Naive thymus-derived CD4-positive, alpha-beta T cell (primary cell): ENCODE data around the gene RIPOR1. TPM values are rescaled to one million over a fixed set of nuclear protein-coding genes. Genes with fewer than 3 reads are reported as not detected.
"Not testable (repeated sequence)": the region's sequence is repeated elsewhere in the genome, so short reads cannot be mapped to it uniquely, and the experiment has no call there.

Experiments
- ATAC-seq: fragments of 150-1000 bp; cut with Tn5 transposase; 2 replicates; pipeline ENCODE4 v1.10.0; 2021; ENCODE audit warnings: mild to moderate bottlenecking, moderate library complexity
- CTCF ChIA-PET: fragments of 350-600 bp; sonication (Branson Sonifier 250); formaldehyde crosslinking; loops from one replicate; lab custom pipeline; 2021; ENCODE audit warnings: antibody characterized with exemption; lab: Charles Lee
- POLR2A ChIA-PET: fragments of 350-600 bp; sonication (Branson Sonifier 250); formaldehyde crosslinking; loops from one replicate; lab custom pipeline; 2021; ENCODE audit warnings: antibody characterized with exemption, inconsistent platforms; lab: Charles Lee
- DNase-seq, 9 donors: peaks; one replicate each; pipeline versions ENCODE4 v3.0.0 to v3.0.0-alpha.2; 2020 to 2022; ENCODE audit warnings: mixed read lengths in 1 of 9
- H3K27ac ChIP-seq: one replicate; pipeline ENCODE4 v1.7.0; 2013; ENCODE audit warnings: mild to moderate bottlenecking, low read depth, low read length, moderate library complexity
- H3K27me3 ChIP-seq, 2 donors: one replicate each; pipeline ENCODE4 v1.7.0; 2013; ENCODE audit warnings: low read length in 2 of 2, mild to moderate bottlenecking in 2 of 2, moderate library complexity in 2 of 2; ENCODE audit not compliant: control insufficient read depth in 2 of 2, insufficient read depth in 2 of 2
- H3K36me3 ChIP-seq, 3 experiments: 1 replicate in 2 of 3; 2 replicates in 1 of 3; pipeline ENCODE4 v1.7.0; 2013; ENCODE audit warnings: low read length in 3 of 3, mild to moderate bottlenecking in 3 of 3, moderate library complexity in 1 of 3; ENCODE audit not compliant: insufficient read depth in 3 of 3, control insufficient read depth in 2 of 3
- H3K4me1 ChIP-seq, 2 donors: one replicate each; pipeline ENCODE4 v1.7.0; 2013; ENCODE audit warnings: low read length in 2 of 2, mild to moderate bottlenecking in 2 of 2, moderate library complexity in 1 of 2; ENCODE audit not compliant: control insufficient read depth in 2 of 2, insufficient read depth in 2 of 2
- H3K4me3 ChIP-seq: 2 replicates; pipeline ENCODE4 v1.7.0; 2013; ENCODE audit warnings: mild to moderate bottlenecking, low read length
- H3K9me3 ChIP-seq, 3 experiments: 1 replicate in 2 of 3; 2 replicates in 1 of 3; pipeline ENCODE4 v1.7.0; 2013; ENCODE audit warnings: low read length in 3 of 3; ENCODE audit not compliant: control insufficient read depth in 2 of 3
- H3K27ac Mint-ChIP-seq, 9 donors: one replicate each; pipeline ENCODE4 v1.8.0; 2020 to 2022; ENCODE audit warnings: mixed read lengths in 9 of 9, mild to moderate bottlenecking in 8 of 9, moderate library complexity in 5 of 9, inconsistent platforms in 2 of 9
- H3K27me3 Mint-ChIP-seq, 5 donors: one replicate each; pipeline ENCODE4 v1.8.0; 2021 to 2022; ENCODE audit warnings: mixed read lengths in 5 of 5, mild to moderate bottlenecking in 1 of 5
- H3K36me3 Mint-ChIP-seq, 5 donors: one replicate each; pipeline ENCODE4 v1.8.0; 2020 to 2022; ENCODE audit warnings: mixed read lengths in 5 of 5, mild to moderate bottlenecking in 3 of 5, inconsistent platforms in 1 of 5
- H3K4me1 Mint-ChIP-seq, 7 donors: one replicate each; pipeline ENCODE4 v1.8.0; 2020 to 2022; ENCODE audit warnings: mixed read lengths in 7 of 7, mild to moderate bottlenecking in 3 of 7, inconsistent platforms in 1 of 7
- H3K4me3 Mint-ChIP-seq, 10 donors: one replicate each; pipeline ENCODE4 v1.8.0; 2020 to 2022; ENCODE audit warnings: mild to moderate bottlenecking in 10 of 10, mixed read lengths in 10 of 10, moderate library complexity in 6 of 10, inconsistent platforms in 2 of 10
- H3K9me3 Mint-ChIP-seq, 11 donors: one replicate each; pipeline ENCODE4 v1.8.0; 2020 to 2022; ENCODE audit warnings: mixed read lengths in 11 of 11, mild to moderate bottlenecking in 4 of 11, inconsistent platforms in 1 of 11, moderate library complexity in 1 of 11
- intact Hi-C, 2 donors: fragments of 100-400 bp; cut with micrococcal nuclease; formaldehyde crosslinking; loops; one replicate each; pipeline ENCODE4 v1.15.1; 2023
- polyA plus RNA-seq, 2 donors: library from polyadenylated mRNA; unstranded; fragments of 300-500 nt; fragmentation: Illumina TruSeq; gene quantifications; one replicate each; pipeline ENCODE4 v1.2.3, GENCODE V29; 2021
- total RNA-seq, 6 experiments: library from RNA in 5 of 6; stranded (reverse) in 5 of 6; gene quantifications; 1 replicate in 5 of 6; 2 replicates in 1 of 6; pipeline ENCODE4 v1.2.3 and lab custom pipeline; 2021 to 2026

Gene RIPOR1
- total and polyA plus RNA-seq, 7 experiments from 2014 or later: 2.5 to 103 (median 47.2) TPM

DNA sequence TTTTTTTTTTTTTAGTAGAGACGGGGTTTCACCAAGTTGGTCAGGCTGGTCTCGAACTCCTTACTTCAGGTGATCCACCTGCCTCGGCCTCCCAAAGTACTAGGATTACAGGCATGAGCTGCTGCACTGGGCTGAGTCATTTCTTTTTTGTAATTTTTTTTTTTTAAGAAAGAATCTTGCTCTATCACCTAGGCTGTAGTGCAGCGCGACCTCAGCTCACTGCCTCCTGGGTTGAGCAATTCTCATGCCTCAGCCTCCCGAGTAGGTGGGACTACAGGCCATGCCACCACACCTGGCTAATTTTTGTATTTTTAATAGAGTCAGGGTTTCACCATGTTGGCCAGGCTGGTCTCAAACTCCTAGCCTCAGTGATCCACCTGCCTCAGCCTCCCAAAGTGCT, 5.4 kb downstream of the RIPOR1 start:
- H3K27me3 ChIP-seq, H3K36me3 Mint-ChIP-seq, DNase-seq, H3K36me3 ChIP-seq, H3K9me3 ChIP-seq, H3K27ac Mint-ChIP-seq, H3K4me3 Mint-ChIP-seq, ATAC-seq, H3K27ac ChIP-seq, H3K4me3 ChIP-seq, intact Hi-C loops, H3K9me3 Mint-ChIP-seq: not testable (repeated sequence)
- peaks cover 12 to 26% of the 10 kb centered on the region in 2 donors for H3K4me1 ChIP-seq
- ChIA-PET POLR2A (interaction anchor here (0.7 to 1.5 kb wide), 2 partner anchors 134 to 189 kb away, joined by 3 to 4 read pairs; no protein-coding TSS in a partner anchor), CTCF (interaction anchor here (6.0 kb wide), 1 partner anchor 13 kb away, joined by 48 read pairs; no protein-coding TSS in a partner anchor)
- H3K4me1 Mint-ChIP-seq: peaks cover 35 to 53% (median 41%) of the 10 kb centered on the region in 7 donors
- H3K27me3 Mint-ChIP-seq: peaks cover 0 to 64% (median 11%) of the 10 kb centered on the region in 5 donors

- ChIA-PET POLR2A (interaction anchor here (0.7 to 1.5 kb wide), 2 partner anchors 134 to 189 kb away, joined by 3 to 4 read pairs; no protein-coding TSS in a partner anchor), CTCF (interaction anchor here (0.9 to 6.0 kb wide), 2 partner anchors 13 kb away, joined by 6 to 48 read pairs; no protein-coding TSS in a partner anchor)
- ATAC-seq (no peak), DNase-seq (no peak)
- H3K4me3 ChIP-seq: no peak overlapping the region
- H3K9me3 ChIP-seq: no peaks in the 10 kb centered on the region
- H3K36me3 ChIP-seq: peaks cover 0 to 4% (median 0%) of the 10 kb centered on the region in 3 experiments
- Mint-ChIP-seq H3K27ac (no peak overlapping the region), H3K27me3 (peaks cover 0 to 61% (median 10%) of the 10 kb centered on the region in 5 donors), H3K4me3 (peak overlapping the region in 1 of 10 donors; percentile 41), H3K4me1 (peaks cover 37 to 54% (median 45%) of the 10 kb centered on the region in 7 donors), H3K36me3 (peaks cover 0 to 7% (median 0%) of the 10 kb centered on the region in 5 donors), H3K9me3 (peaks cover 0 to 3% (median 0%) of the 10 kb centered on the region in 11 donors)
- H3K27me3 ChIP-seq: peaks cover 4 to 8% of the 10 kb centered on the region in 2 donors
- intact Hi-C loops: no loop called here
- no peak overlapping the region for H3K27ac ChIP-seq
- H3K4me1 ChIP-seq: peaks cover 12 to 26% of the 10 kb centered on the region in 2 donors
Observed at GRCh38 chr16:67534431-67534830, 5.8 kb downstream of the RIPOR1 start.

DNA sequence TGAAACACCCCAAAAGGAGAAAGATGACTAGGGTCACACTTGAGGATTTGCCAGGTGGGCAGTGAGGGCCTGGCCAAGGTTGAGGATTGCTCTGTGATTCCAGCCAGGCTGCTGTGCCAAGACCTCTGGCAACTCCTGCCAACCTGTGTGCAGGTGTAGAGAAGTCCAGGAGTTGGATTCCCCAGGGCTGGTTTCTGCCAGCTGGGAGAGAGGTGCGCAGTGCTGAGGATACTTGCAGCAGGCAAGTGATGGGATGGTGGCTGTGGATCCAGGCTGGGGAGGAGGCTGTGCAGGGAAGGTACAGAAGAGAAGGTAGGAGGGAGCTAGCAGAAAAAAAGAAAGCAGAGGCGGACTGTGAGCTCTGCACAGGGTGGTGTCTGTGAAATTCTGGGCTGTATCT, 6.6 kb downstream of the RIPOR1 start:
- Mint-ChIP-seq H3K9me3 (peaks cover 0 to 3% (median 0%) of the 10 kb centered on the region in 11 donors), H3K4me3 (peak overlapping the region in 6 of 10 donors; percentile 1 to 88 (median 46)), H3K36me3 (peaks cover 0 to 9% (median 0%) of the 10 kb centered on the region in 5 donors), H3K27ac (peak overlapping the region in 5 of 9 donors; percentile 9 to 87 (median 68)), H3K27me3 (peaks cover 0 to 56% (median 5%) of the 10 kb centered on the region in 5 donors), H3K4me1 (peaks cover 31 to 52% (median 42%) of the 10 kb centered on the region in 7 donors)
- Histone ChIP-seq H3K4me1 (peaks cover 6 to 18% of the 10 kb centered on the region in 2 donors), H3K27ac (no peak overlapping the region), H3K9me3 (no peaks in the 10 kb centered on the region), H3K36me3 (peaks cover 0 to 11% (median 0%) of the 10 kb centered on the region in 3 experiments), H3K4me3 (no peak overlapping the region), H3K27me3 (peaks cover 4 to 5% of the 10 kb centered on the region in 2 donors)
- POLR2A ChIA-PET: interaction anchor here (1.5 kb wide), 1 partner anchor 133 kb away, joined by 3 read pairs; no protein-coding TSS in a partner anchor
- CTCF ChIA-PET: interaction anchor here (0.7 to 0.9 kb wide), 2 partner anchors 9 to 14 kb away, joined by 3 to 6 read pairs; no protein-coding TSS in a partner anchor
- ATAC-seq: no peak
- intact Hi-C loops: loop anchor here in 1 of 2 donors (5.0 kb wide), 1 partner anchor 272 kb away; the partner anchor contains the start of genes RANBP10 and TSNAXIP1
- no peak for DNase-seq

DNA sequence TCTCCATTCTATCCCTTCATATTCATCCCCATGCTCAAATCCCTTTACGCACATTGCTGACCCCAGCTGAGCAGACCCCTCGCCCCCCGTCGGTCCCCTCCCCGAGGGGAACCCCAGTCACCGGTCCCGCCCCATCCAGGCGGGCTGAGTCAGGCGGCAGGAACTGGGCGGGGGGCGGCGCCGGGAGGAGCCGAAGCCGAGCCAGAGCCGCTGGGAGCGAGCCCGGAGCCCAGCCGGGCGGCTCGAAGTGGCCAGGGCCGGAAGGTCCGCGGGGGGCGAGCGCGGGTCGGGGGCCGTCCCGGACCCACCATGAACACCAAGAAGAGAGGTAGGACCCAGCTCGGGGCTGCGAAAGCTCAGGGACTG, 8.6 kb downstream of the RIPOR1 start:
- Histone ChIP-seq H3K27me3 (no peaks in the 10 kb centered on the region), H3K4me3 (peak overlapping the region; percentile 68), H3K27ac (peak overlapping the region; percentile 82), H3K4me1 (peaks cover 6% of the 10 kb centered on the region in 2 donors), H3K36me3 (peaks cover 0 to 27% (median 0%) of the 10 kb centered on the region in 3 experiments), H3K9me3 (no peaks in the 10 kb centered on the region)
- peaks cover 0 to 21% (median 6%) of the 10 kb centered on the region in 5 donors for H3K36me3 Mint-ChIP-seq
- intact Hi-C loops: loop anchor here (1.0 to 5.0 kb wide), 4 partner anchors 16 to 270 kb away; partner anchors contain the start of genes RANBP10 (in 1 of the 2) and TSNAXIP1 (in 1 of the 2)
- ChIA-PET POLR2A (interaction anchor here (0.9 to 20.8 kb wide), 13 partner anchors 8 to 469 kb away, joined by 3 to 581 read pairs (median 7); partner anchors contain the start of genes ACD, ATP6V0D1, C16orf86 and CARMIL2), CTCF (interaction anchor here (0.6 to 4.1 kb wide), 8 partner anchors 10 to 403 kb away, joined by 3 to 34 read pairs (median 6); partner anchors contain the start of gene ATP6V0D1)
- ATAC-seq (peak; percentile 63), DNase-seq (peak in 2 of 9 donors; percentile 58 to 69)
- peak overlapping the region; percentile 54 to 91 (median 82) for H3K27ac Mint-ChIP-seq
- H3K4me1 Mint-ChIP-seq: peaks cover 29 to 51% (median 42%) of the 10 kb centered on the region in 7 donors
- peak overlapping the region; percentile 68 to 91 (median 85) for H3K4me3 Mint-ChIP-seq
- H3K27me3 Mint-ChIP-seq: peaks cover 0 to 42% (median 0%) of the 10 kb centered on the region in 5 donors
- peaks cover 0 to 3% (median 0%) of the 10 kb centered on the region in 11 donors for H3K9me3 Mint-ChIP-seq

DNA sequence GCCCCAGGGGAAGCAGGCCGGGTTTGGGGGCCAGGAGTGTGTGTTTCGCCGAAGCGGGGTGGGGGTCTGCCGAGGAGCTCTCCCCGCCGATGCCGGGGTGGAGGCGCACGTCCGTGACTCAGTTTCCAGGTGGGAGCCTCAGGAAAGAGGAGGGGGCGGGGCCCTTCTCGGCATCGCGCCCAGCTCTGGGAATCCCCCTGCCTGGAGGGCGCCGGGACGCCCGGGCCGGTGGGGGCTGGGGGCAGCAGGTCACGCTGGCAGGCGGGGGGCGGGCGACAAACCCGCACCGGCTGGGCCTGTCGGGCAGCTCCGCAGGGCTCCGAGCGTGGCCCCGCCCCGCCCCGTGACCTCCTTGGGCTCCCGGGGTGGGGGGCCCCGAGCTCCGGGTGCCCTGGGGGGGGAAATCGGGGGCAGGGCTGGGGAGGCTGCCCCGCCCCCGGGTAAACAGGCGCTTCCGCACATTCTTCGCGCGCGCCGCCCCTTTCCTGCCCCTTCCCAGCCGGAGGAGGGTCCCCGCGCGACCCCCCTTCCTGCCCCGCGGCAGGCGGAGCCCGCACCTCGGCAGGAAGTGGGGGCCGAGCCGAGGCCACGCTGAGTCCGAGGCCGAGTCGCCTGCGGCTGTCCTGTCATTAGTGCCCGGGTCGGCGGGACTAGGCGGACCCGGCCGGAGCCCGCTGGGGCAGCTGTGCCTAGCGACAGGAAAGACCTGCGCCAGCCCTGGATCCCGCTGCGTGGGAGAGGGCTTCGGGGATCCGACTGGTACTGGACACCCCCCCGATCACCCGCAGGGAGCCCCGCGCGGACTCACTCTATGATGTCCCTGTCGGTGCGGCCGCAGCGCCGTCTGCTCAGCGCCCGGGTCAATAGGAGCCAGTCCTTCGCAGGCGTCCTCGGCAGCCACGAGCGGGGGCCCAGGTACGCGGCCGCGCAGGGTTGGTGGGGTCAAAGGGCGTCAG, 9.3 kb downstream of the RIPOR1 start:
- H3K27me3 Mint-ChIP-seq: peaks cover 0 to 35% (median 0%) of the 10 kb centered on the region in 5 donors
- intact Hi-C loops: loop anchor here (1.0 to 5.0 kb wide), 6 partner anchors 9 to 269 kb away; partner anchors contain the start of genes ACD (in 1 of the 2), PARD6A (in 1 of the 2), RANBP10 (in 1 of the 2) and TSNAXIP1 (in 1 of the 2)
- H3K4me3 ChIP-seq: peak overlapping the region; percentile 68
- peaks cover 0 to 3% (median 0%) of the 10 kb centered on the region in 11 donors for H3K9me3 Mint-ChIP-seq
- H3K36me3 ChIP-seq: peaks cover 0 to 28% (median 0%) of the 10 kb centered on the region in 3 experiments
- H3K4me1 Mint-ChIP-seq: peaks cover 35 to 56% (median 48%) of the 10 kb centered on the region in 7 donors
- peak; percentile 76 for ATAC-seq
- no peaks in the 10 kb centered on the region for H3K27me3 ChIP-seq
- peak overlapping the region in 7 of 9 donors; percentile 6 to 92 (median 82) for H3K27ac Mint-ChIP-seq
- DNase-seq: peak; percentile 41 to 72 (median 61)
- H3K4me1 ChIP-seq: peaks cover 6 to 12% of the 10 kb centered on the region in 2 donors
- POLR2A ChIA-PET: interaction anchor here (0.9 to 20.8 kb wide), 15 partner anchors 9 to 468 kb away, joined by 3 to 581 read pairs (median 5); partner anchors contain the start of genes ACD, ATP6V0D1, C16orf86 and CARMIL2
- H3K4me3 Mint-ChIP-seq: peak overlapping the region; percentile 70 to 91 (median 86)
- H3K9me3 ChIP-seq: no peaks in the 10 kb centered on the region
- peak overlapping the region; percentile 82 for H3K27ac ChIP-seq
- CTCF ChIA-PET: interaction anchor here (0.7 to 4.1 kb wide), 6 partner anchors 9 to 130 kb away, joined by 4 to 34 read pairs (median 8); partner anchors contain the start of gene ATP6V0D1
- peaks cover 0 to 27% (median 6%) of the 10 kb centered on the region in 5 donors for H3K36me3 Mint-ChIP-seq
